GM19099 (cell line): Measurements from ENCODE around the gene SPACA6.
"Not testable (repeated sequence)": the region's sequence is repeated elsewhere in the genome, so short reads cannot be mapped to it uniquely, and the experiment has no call there.

Experiments
- POLR2A ChIP-seq: IDR thresholded peaks from 3 replicates; pipeline ENCODE4 v1.6.1; 2011; ENCODE audit warnings: low read depth; ENCODE audit not compliant: insufficient read length; ENCODE audit errors: extremely low read depth

The SPACA6 gene

DNA sequence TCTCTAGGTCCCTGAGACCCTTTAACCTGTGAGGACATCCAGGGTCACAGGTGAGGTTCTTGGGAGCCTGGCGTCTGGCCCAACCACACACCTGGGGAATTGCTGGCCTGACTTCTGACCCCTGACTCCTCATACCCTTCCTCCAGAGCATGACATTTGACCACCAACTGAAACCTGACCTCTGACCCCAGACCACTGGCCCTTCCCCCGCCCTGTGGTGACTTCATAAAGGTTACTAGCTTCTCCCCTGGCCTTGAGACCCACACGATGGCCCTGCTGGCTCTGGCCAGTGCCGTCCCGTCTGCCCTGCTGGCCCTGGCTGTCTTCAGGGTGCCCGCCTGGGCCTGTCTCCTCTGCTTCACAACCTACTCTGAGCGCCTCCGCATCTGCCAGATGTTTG, at the start of gene SPACA6:
SPACA6 (plus strand) TSS at position 71 of the 400 bp plus-strand sequence; CDS start at position 268, 197 bp downstream.
- no peak for TF ChIP-seq POLR2A

DNA sequence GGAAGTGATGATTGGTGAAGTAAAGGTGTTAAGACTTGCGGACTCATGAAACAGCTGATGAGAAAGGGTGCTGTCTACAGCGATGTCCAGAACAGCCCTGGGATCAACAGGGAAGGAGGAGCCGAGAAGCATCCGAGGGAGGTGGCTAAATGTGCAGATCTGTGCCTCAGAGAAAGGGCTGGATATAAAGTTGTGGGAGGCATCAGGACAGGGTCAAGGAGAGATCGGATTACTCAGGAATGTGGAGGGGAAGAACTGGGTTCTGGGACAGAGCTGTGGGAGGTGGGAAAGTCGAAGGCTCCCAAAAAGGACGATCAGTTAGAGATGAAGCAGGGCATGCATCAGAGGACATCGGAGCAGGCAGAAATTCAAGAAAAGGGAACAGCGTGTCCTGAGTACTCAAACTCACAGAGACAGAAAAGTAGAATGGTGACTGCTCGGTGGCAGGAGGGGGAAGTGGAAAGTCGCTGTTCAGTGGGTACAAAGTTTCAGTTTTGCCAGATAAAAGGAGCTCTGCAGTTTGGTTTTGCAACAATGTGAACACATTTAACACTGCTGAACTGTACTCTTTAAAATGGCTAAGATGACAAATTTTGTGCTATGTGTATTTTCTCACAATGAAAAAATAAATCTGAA, 48.4 kb upstream of the SPACA6 start:
- TF ChIP-seq POLR2A: no peak

DNA sequence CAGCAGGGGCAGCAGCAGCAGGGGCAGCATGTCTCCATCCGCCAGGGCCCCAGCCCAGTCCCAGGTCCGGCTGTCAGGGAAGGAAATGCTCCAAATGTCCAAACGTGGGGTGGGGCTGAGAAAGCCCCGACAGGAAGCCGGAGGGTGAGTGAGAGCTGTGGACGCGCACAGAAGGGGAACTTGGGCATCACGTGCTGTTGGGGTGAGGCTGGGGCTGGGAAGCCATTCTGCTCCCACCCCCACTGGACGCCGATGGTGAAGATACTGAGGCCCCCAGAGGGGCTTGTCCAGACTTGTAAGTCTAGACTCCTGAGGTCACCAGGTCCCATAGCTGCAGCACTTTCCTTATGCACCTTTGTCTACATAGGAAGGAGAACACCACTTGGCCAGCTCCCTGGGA, 46.4 kb upstream of the SPACA6 start, which contains the start of gene SIGLEC14:
SIGLEC14 (minus strand) TSS at position 96 of the 400 bp plus-strand sequence; CDS start at position 30, 66 bp downstream.
- not testable (repeated sequence) for TF ChIP-seq POLR2A

GRCh38 chr19:51647318-51647717, 45.8 kb upstream of the SPACA6 start:
- no peak for TF ChIP-seq POLR2A

- no peak for TF ChIP-seq POLR2A
Measured at GRCh38 chr19:51651216-51651846, 41.8 kb upstream of the SPACA6 start.

GRCh38 chr19:51652266-51652665, 40.9 kb upstream of the SPACA6 start:
- no peak for TF ChIP-seq POLR2A

DNA sequence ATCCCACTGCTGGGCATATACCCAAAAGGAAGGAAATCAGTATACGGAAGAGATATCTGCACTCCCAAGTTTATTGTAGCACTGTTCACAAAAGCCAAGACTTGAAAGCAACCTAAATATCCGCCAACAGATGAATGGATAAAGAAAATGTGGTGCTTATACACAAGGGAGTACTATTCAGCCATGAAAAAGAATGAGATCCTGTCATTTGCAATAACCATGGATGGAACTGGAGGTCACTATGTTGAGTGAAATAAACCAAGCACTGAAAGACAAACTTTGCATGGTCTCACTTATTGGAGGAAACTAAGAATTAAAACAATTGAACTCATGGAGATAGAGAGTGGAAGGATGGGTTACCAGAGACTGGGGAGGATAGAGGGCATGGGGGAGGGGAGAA, 40.0 kb upstream of the SPACA6 start:
- no peak for TF ChIP-seq POLR2A

- no peak for TF ChIP-seq POLR2A
Measured at GRCh38 chr19:51654783-51655182, 38.3 kb upstream of the SPACA6 start.

DNA sequence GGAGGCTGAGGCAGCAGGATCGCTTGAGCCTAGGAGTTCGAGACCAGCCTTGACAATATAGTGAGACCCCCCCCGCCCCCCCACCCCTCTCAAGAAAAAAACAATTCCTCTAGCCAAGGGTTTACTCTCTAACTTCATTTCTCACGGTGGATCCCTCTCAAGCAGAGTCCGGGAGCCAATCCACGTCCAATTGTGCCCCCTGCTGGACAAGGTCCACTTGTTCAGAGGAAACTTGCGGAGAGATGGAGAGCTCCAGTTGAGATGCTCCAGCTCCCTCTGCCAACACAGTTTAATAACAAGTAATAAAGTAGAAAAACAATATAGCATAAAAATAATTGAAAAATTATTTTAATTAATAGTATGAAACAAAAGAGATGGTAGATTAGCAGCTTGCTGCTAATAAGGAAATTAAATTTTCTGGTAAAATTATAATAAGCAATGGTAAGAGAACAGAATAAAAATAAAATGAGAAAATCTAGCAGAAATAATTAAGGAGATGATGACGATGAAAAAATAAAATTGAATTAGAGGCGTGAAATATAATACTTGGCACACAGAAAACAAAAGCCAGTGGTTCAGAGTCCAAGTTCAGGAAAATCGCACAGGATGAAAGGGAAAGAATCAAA, 32.0 kb upstream of the SPACA6 start:
- no peak for TF ChIP-seq POLR2A

DNA sequence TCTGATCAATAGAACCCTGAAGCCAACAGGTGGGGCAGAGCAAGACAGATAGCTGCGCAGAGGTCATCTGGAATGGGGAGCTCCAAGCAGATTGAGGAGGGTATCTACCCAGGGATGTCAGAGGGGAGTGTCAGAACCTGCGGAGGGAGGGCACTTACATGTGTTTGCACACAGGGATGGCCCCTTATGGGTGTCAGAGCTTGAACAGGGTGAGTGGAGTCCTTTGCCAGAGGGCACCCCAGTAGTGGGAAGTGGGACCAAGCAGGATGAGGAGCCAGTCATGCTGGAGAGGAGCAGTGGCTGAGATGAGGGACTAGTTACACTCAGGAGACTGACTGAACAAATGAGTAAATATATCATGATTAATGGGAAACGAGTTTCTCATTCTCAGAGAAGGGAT, 29.5 kb upstream of the SPACA6 start:
- no peak for TF ChIP-seq POLR2A

- TF ChIP-seq POLR2A: no peak
Measured at GRCh38 chr19:51664131-51664530, 29.0 kb upstream of the SPACA6 start.

DNA sequence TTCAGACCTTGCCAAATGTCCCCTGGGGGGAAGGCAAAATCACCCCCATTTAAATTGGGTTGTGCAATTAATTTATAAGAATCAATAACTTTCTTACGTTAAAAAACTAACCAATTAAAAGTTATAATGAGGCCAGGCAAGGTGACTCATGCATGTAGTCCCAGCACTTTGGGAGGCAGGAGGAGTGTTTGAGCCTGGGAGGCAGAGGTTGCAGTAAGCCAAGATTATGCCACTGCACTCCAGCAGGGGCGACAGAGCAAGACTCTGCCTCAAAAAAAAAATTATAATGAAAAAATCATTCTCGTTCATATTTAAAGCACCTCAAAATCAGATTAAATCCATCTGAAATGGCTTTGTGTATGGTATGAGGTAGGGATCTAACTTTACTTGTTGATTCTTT, 28.1 kb upstream of the SPACA6 start:
- no peak for TF ChIP-seq POLR2A

GRCh38 chr19:51668216-51668615, 24.9 kb upstream of the SPACA6 start:
- no peak for TF ChIP-seq POLR2A

DNA sequence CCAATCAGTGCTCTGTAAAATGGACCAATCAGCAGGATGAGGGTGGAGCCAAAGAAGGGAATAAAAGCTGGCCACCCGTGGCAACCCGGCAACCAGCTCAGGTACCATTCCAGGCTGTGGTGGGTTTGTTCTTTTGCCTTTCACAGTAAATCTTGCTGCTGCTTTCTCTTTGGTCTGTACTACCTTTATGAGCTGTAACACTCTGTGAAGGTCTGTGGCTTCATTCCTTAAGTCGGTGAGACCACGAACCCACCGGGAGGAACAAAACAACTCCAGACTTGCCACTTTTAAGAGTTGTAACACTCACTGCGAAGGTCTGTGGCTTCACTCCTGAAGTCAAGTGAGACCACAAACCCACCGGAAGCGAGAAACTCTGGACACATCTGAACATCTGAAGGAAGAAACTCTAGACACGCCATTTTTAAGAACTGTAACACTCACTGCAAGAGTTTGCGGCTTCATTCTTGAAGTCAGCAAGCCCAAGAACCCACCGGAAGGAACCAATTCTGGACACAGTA, 16.5 kb upstream of the SPACA6 start:
- no peak for TF ChIP-seq POLR2A

DNA sequence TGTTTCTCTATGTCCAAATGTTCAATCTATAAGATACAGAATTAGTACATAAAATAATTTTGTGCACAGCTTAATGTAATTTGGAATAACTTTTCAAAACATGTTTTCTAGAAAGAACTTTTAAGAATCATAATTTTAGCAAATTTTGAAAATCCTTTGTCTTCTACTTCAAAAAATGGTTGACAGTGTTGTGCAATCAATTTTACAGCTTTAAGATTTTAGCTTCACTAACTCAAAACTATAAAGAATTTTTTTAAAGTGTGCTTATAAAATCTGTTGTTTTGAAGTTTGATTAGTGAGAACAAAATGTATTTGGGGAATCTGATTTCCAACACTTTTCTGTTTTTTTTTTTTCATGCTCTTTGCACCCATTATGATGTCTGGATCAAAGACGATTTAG, 12.7 kb upstream of the SPACA6 start:
- TF ChIP-seq POLR2A: no peak

- no peak for TF ChIP-seq POLR2A
Measured at GRCh38 chr19:51681286-51681941, 11.7 kb upstream of the SPACA6 start.

DNA sequence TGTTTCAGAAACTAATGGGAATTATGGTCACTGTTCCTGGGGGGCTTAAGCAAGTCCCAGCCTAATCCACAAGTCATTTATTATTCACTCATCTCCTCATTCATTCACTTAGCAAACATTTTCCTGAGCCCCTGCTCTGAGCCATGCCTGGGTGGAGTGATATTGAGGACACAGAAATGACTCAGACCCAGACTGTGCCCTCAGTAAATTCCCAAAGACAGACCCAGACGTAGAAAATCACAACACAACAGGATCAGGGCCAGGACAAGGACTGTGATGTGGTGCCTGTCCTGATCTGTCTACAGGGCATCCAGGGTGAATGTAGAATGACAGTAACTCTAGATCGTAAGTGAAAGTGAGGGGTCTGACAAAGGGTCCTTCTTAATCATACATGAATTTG, 7.0 kb upstream of the SPACA6 start:
- TF ChIP-seq POLR2A: no peak
